Gastroesophageal sphincter (tissue), 4 donors: ENCODE results near the gene SUPT16H. TPM values are rescaled to one million over a fixed set of nuclear protein-coding genes. Genes with fewer than 3 reads are reported as not detected.

Experiments
- ATAC-seq: fragments of 150-250 bp; one replicate; pipeline ENCODE4 v1.9.1; 2016; ENCODE audit warnings: mild to moderate bottlenecking, moderate library complexity
- H3K27ac ChIP-seq, 4 donors: fragments of 200-600 bp; sonication (generic) in 3 of 4; 1 replicate in 3 of 4; 2 replicates in 1 of 4; pipeline ENCODE4 v1.5.1; 2016 to 2019
- H3K27me3 ChIP-seq: fragments of 200-600 bp; sonication (generic); one replicate; pipeline ENCODE4 v1.5.1; 2019
- H3K36me3 ChIP-seq, 2 donors: fragments of 200-600 bp; sonication (generic); one replicate each; pipeline ENCODE4 v1.5.1; 2019; ENCODE audit warnings: control low read depth in 1 of 2
- H3K4me1 ChIP-seq, 3 donors: fragments of 200-600 bp; sonication (generic); 1 replicate in 2 of 3; 2 replicates in 1 of 3; pipeline ENCODE4 v1.5.1; 2016 to 2019; ENCODE audit warnings: control low read depth in 2 of 3
- H3K4me3 ChIP-seq, 2 donors: fragments of 200-600 bp; sonication (generic); one replicate each; pipeline ENCODE4 v1.5.1; 2019; ENCODE audit warnings: mild to moderate bottlenecking in 1 of 2, moderate library complexity in 1 of 2
- H3K9me3 ChIP-seq, 3 donors: fragments of 200-600 bp; sonication (generic); one replicate each; pipeline ENCODE4 v1.5.1; 2017 to 2019; ENCODE audit warnings: control low read depth in 2 of 3
- CTCF ChIP-seq, 4 experiments: fragments of 200-600 bp in 2 of 4; fragments of 450-650 bp in 2 of 4; sonication (generic) in 1 of 4; IDR thresholded peaks; one replicate each; pipeline ENCODE4 v1.5.1; 2017 to 2019; ENCODE audit warnings: antibody characterized with exemption in 4 of 4, mild to moderate bottlenecking in 2 of 4, moderate library complexity in 2 of 4
- EP300 ChIP-seq: sonication (generic); formaldehyde crosslinking; IDR thresholded peaks from one replicate; pipeline ENCODE4 v1.6.1; 2017; ENCODE audit warnings: antibody characterized with exemption, mild to moderate bottlenecking
- POLR2A ChIP-seq, 2 donors: fragments of 450-650 bp; IDR thresholded peaks; one replicate each; pipeline ENCODE4 v1.6.1; 2017; ENCODE audit warnings: antibody characterized with exemption in 2 of 2, mild to moderate bottlenecking in 2 of 2, moderate library complexity in 1 of 2
- POLR2AphosphoS5 ChIP-seq: sonication (generic); formaldehyde crosslinking; IDR thresholded peaks from one replicate; pipeline ENCODE4 v1.6.1; 2017; ENCODE audit warnings: antibody characterized with exemption
- WGBS, 2 donors: methylation state at CpG; one replicate each; pipeline ENCODE4 v1.1.5; 2018; ENCODE audit warnings: low coverage in 1 of 2; 5-methylcytosine and 5-hydroxymethylcytosine counted together
- total RNA-seq, 4 donors: library from RNA; depleted of rRNA; stranded (reverse); fragments of >200 nt; gene quantifications; one replicate each; pipeline ENCODE4 v1.1.0, GENCODE V29; 2016

Gene SUPT16H
- total RNA-seq, 4 donors from 2014 or later: 64.6 to 101 (median 74.5) TPM

- no peak for TF ChIP-seq EP300
- no peak overlapping the region for H3K4me3 ChIP-seq
- H3K27me3 ChIP-seq: no peaks in the 10 kb centered on the region
- H3K9me3 ChIP-seq: no peaks in the 10 kb centered on the region
- ATAC-seq: no peak
- peaks cover 12 to 98% of the 10 kb centered on the region in 2 donors for H3K36me3 ChIP-seq
- H3K27ac ChIP-seq: no peak overlapping the region
- WGBS, 2 donors: 80 to 91% methylated on average over 4 of the region's 4 CpGs
- no peaks in the 10 kb centered on the region for H3K4me1 ChIP-seq
Observed at GRCh38 chr14:21415329-21415728, 31.5 kb upstream of the SUPT16H start.

GRCh38 chr14:21414137-21414631 is 30.4 kb upstream of the SUPT16H start:
- Histone ChIP-seq H3K27me3 (no peaks in the 10 kb centered on the region), H3K27ac (no peak overlapping the region), H3K9me3 (no peaks in the 10 kb centered on the region), H3K36me3 (peaks cover 13 to 98% of the 10 kb centered on the region in 2 donors), H3K4me1 (no peaks in the 10 kb centered on the region), H3K4me3 (no peak overlapping the region)
- WGBS, 2 donors: 100% methylated on average over 1 of the region's 1 CpG
- TF ChIP-seq POLR2A (IDR thresholded peaks at IDR 0.05): no peak
- TF ChIP-seq EP300: no peak
- TF ChIP-seq CTCF (IDR thresholded peaks at IDR 0.05): no peak
- no peak for TF ChIP-seq POLR2AphosphoS5
- no peak for ATAC-seq

- TF ChIP-seq POLR2AphosphoS5 (no peak), EP300 (no peak), POLR2A (IDR thresholded peaks at IDR 0.05) (no peak), CTCF (IDR thresholded peaks at IDR 0.05) (no peak)
- ATAC-seq: no peak
- Histone ChIP-seq H3K9me3 (no peaks in the 10 kb centered on the region), H3K27ac (no peak overlapping the region), H3K27me3 (no peaks in the 10 kb centered on the region), H3K4me1 (no peaks in the 10 kb centered on the region), H3K36me3 (peaks cover 3 to 100% of the 10 kb centered on the region in 2 donors), H3K4me3 (no peak overlapping the region)
- 57 to 74% methylated on average over 2 to 3 of the region's 3 CpGs for WGBS, 2 donors
Observed at GRCh38 chr14:21408147-21408546, 24.3 kb upstream of the SUPT16H start.

GRCh38 chr14:21406213-21406612 is 22.4 kb upstream of the SUPT16H start:
- peaks cover 5 to 100% of the 10 kb centered on the region in 2 donors for H3K36me3 ChIP-seq
- H3K4me3 ChIP-seq: no peak overlapping the region
- TF ChIP-seq CTCF (IDR thresholded peaks at IDR 0.05) (no peak), POLR2AphosphoS5 (no peak), POLR2A (IDR thresholded peaks at IDR 0.05) (no peak), EP300 (no peak)
- H3K27me3 ChIP-seq: no peaks in the 10 kb centered on the region
- no peak for ATAC-seq
- no peak overlapping the region for H3K27ac ChIP-seq
- no peaks in the 10 kb centered on the region for H3K4me1 ChIP-seq
- H3K9me3 ChIP-seq: no peaks in the 10 kb centered on the region

GRCh38 chr14:21405097-21405496 is 21.3 kb upstream of the SUPT16H start:
- no peaks in the 10 kb centered on the region for H3K9me3 ChIP-seq
- H3K27me3 ChIP-seq: no peaks in the 10 kb centered on the region
- H3K4me3 ChIP-seq: no peak overlapping the region
- 71 to 75% methylated on average over 1 to 3 of the region's 3 CpGs for whole genome bisulfite sequencing, 2 donors
- H3K4me1 ChIP-seq: no peaks in the 10 kb centered on the region
- no peak overlapping the region for H3K27ac ChIP-seq
- TF ChIP-seq CTCF (IDR thresholded peaks at IDR 0.05) (no peak), EP300 (no peak), POLR2AphosphoS5 (no peak), POLR2A (IDR thresholded peaks at IDR 0.05) (no peak)
- peaks cover 12 to 100% of the 10 kb centered on the region in 2 donors for H3K36me3 ChIP-seq
- ATAC-seq: no peak
